ENCODE measurements around the gene COL7A1.

Gene COL7A1

DNA sequence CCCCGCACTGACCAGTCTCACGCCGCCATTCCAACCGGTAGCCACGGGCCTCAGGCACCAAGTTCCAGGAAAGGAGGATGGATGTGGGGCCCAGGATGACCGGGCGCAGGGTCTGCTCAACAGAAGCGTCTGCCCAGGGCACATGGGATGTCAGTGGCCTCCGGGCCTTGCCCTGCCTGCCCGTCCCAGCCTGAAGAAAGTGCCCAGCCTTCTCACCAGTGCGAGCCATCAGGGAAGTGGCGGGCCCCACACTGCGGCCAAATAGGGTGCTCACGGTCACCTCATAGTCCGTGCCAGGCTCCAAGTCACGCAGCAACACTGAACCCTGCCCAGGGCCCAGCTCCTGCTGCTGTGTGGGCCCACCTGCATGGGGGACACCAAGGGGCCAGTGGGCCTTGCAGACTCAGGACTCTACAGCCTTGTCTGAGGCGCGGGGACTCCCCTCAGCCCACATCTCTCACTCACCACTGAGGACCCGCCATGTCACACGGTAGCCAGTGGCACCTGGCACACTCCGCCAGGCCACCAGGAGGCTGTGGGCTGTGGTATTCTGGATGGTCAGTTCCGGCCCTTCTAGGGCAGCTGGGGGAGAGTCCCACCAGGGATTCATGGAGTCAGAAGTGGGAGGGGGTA lies 3.1 kb downstream of the COL7A1 start:
- H3K4me3 ChIP-seq (ENCODE audit: low read depth, low read length): no peak overlapping the region
- POLR2A ChIA-PET: interaction anchor here (0.9 kb wide), 1 partner anchor 33 kb away, joined by 6 read pairs; no protein-coding TSS in a partner anchor
- TF ChIP-seq, protein P1, sequence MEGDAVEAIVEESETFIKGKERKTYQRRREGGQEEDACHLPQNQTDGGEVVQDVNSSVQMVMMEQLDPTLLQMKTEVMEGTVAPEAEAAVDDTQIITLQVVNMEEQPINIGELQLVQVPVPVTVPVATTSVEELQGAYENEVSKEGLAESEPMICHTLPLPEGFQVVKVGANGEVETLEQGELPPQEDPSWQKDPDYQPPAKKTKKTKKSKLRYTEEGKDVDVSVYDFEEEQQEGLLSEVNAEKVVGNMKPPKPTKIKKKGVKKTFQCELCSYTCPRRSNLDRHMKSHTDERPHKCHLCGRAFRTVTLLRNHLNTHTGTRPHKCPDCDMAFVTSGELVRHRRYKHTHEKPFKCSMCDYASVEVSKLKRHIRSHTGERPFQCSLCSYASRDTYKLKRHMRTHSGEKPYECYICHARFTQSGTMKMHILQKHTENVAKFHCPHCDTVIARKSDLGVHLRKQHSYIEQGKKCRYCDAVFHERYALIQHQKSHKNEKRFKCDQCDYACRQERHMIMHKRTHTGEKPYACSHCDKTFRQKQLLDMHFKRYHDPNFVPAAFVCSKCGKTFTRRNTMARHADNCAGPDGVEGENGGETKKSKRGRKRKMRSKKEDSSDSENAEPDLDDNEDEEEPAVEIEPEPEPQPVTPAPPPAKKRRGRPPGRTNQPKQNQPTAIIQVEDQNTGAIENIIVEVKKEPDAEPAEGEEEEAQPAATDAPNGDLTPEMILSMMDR (IDR thresholded peaks at IDR 0.05; ENCODE audit: insufficient read depth, low read length, missing control alignments): no peak
- no peak for DNase-seq (ENCODE audit: low read depth, low spot score)
- CTCF ChIA-PET: interaction anchor here (1.6 to 1.9 kb wide), 2 partner anchors 34 to 44 kb away, joined by 4 to 6 read pairs; partner anchors contain the start of gene SLC26A6

DNA sequence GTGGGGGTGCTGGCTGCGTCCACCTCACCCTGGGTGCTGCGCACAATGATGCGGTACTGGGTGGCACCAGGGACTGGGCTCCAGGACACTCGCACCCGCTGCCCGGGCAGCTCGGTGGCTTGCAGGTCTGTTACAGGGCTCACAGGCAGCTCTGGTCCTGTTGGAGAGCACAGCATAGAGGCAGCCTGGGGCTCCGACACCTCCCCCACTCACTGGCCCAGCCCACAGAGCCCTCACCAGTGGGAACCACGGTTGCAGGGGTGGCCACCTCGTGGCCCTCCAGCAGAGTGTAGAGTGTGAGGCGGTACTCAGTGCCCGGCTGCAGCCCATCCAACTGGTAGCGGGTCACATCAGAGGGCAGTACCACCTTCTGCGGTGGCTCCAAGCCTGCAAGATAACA lies 3.7 kb downstream of the COL7A1 start:
- TF ChIP-seq, protein P1 (IDR thresholded peaks at IDR 0.05; ENCODE audit: insufficient read depth, low read length, missing control alignments): no peak
- POLR2A ChIA-PET: interaction anchor here (0.9 kb wide), 1 partner anchor 34 kb away, joined by 6 read pairs; no protein-coding TSS in a partner anchor
- CTCF ChIA-PET: interaction anchor here (1.6 to 1.9 kb wide), 2 partner anchors 34 to 45 kb away, joined by 4 to 6 read pairs; partner anchors contain the start of gene SLC26A6

DNA sequence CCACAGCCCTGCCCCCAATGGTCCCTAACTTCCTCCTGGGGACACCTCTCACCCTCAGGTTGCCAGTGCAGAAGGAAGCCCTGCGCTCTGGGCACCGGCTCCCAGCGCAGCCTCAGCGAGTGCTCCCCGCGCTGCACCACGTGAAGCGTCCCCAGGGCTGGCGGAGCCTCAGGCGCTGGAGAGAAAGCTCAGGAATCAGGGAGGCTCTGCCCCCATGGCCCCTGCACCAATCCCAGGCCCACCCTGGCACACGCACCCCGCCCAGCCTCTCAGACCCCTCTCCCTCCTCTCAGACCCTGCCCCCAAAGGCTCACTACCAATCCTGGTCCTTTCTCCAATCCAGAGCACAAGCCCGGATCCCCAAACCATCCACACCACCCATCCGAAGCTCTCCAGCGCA lies 6.9 kb downstream of the COL7A1 start:
- CTCF ChIA-PET: interaction anchor here (1.3 kb wide), 1 partner anchor 152 kb away, joined by 3 read pairs; no protein-coding TSS in a partner anchor
- POLR2A ChIA-PET: no interaction called here

More for the DNA sequence above, 3.7 kb downstream of the COL7A1 start:
- no peak overlapping the region for H3K4me3 ChIP-seq (ENCODE audit: low read depth, low read length)
- DNase-seq (ENCODE audit: low read depth, low spot score): no peak

DNA sequence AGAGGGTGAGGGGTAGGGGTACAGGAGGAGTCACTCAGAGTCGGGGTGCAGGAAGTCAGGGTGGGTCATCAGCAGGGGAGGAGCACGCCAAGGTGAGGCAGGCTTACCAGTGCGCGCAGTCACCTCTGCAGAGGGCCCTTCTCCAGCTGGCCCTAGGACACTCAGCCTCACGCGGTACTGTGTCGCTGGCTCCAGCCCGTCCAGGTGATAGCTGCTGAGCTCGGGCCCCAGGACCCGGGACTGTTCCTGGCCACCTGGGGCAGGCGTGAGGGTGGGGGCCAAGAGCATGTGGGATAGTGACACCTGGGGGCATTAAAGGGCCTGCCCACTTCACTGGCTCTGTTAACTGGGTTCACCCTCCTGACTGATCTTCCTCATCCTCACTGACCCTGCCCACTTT lies 7.4 kb downstream of the COL7A1 start:
- no peak overlapping the region for H3K4me3 ChIP-seq (ENCODE audit: low read depth, low read length)
- no peak for DNase-seq (ENCODE audit: low read depth, low spot score)
- CTCF ChIA-PET: interaction anchor here (1.3 kb wide), 1 partner anchor 152 kb away, joined by 3 read pairs; no protein-coding TSS in a partner anchor
- TF ChIP-seq, protein P1 (IDR thresholded peaks at IDR 0.05; ENCODE audit: insufficient read depth, low read length, missing control alignments): no peak
- POLR2A ChIA-PET: no interaction called here

More for the DNA sequence above, 6.9 kb downstream of the COL7A1 start:
- no peak overlapping the region for H3K4me3 ChIP-seq (ENCODE audit: low read depth, low read length)
- TF ChIP-seq, protein P1 (IDR thresholded peaks at IDR 0.05; ENCODE audit: insufficient read depth, low read length, missing control alignments): no peak
- no peak for DNase-seq (ENCODE audit: low read depth, low spot score)

DNA sequence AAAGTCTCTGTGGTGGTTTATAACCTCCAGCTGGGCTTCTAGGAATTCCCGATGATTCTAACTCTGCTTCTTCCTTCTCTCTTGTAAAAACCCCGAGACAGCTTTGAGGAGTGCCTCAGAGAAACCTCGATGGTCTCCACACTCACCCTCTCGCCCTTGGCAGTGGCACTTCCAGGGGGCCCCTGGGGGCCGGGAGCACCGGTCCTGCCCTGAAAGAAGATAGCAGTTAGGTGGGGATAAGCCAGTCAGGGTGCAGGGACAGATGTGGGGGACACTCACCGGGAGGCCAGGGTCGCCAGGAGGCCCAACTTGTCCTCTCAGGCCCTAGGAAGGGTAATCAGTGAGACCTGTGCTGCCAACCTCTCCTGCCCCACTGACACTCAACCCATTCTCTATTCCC lies 9.7 kb downstream of the COL7A1 start:
- CTCF ChIA-PET: no interaction called here
- TF ChIP-seq, protein P1 (IDR thresholded peaks at IDR 0.05; ENCODE audit: insufficient read depth, low read length, missing control alignments): no peak
- no peak overlapping the region for H3K4me3 ChIP-seq (ENCODE audit: low read depth, low read length)
- no peak for DNase-seq (ENCODE audit: low read depth, low spot score)
- POLR2A ChIA-PET: no interaction called here

DNA sequence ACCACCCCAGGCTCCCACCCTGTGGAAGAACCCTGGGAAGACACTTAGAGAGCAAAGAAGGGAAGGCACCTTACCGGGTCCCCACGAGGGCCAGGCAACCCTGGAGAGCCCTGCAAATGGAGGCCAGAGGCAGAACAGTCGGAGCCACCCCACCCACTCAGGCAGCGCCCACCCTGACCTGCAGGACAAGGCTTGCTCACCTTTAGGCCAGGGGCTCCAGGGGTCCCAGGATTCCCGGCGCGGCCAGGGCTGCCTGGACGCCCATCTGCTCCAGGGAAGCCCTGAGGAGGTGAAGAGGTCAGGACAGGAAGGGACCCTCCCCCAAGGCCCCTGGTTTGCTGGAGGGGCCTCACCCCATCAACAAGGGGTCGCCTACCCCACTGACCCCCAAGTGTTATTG lies 10.3 kb downstream of the COL7A1 start:
- TF ChIP-seq, protein P1 (IDR thresholded peaks at IDR 0.05; ENCODE audit: insufficient read depth, low read length, missing control alignments): no peak
- H3K4me3 ChIP-seq (ENCODE audit: low read depth, low read length): no peak overlapping the region
- POLR2A ChIA-PET: no interaction called here
- DNase-seq (ENCODE audit: low read depth, low spot score): no peak
- CTCF ChIA-PET: no interaction called here
